Measurements from ENCODE around the gene CYB5R4.

- TF ChIP-seq CTCF (conservative IDR thresholded peaks at IDR 0.05; ENCODE audit: low read depth, low read length) (no peak), EZH2 (IDR thresholded peaks at IDR 0.05; ENCODE audit: borderline replicate concordance, low read depth, low read length, poor library complexity, severe bottlenecking) (no peak)
These were observed 144.2 kb downstream of the CYB5R4 start for GRCh38 chr6:84003654-84004053.
